Natural killer cell (primary cell): ENCODE results near the gene MFSD11. TPM values are rescaled to one million over a fixed set of nuclear protein-coding genes. Genes with fewer than 3 reads are reported as not detected.

Experiments
- ATAC-seq, 3 donors: fragments of 150-1000 bp in 2 of 3; fragments of 200-7000 bp in 1 of 3; cut with Tn5 transposase; 1 replicate in 1 of 3; 2 replicates in 2 of 3; pipeline ENCODE4 v1.10.0; 2021; ENCODE audit warnings: mild to moderate bottlenecking in 2 of 3, moderate library complexity in 2 of 3
- DNase-seq, 2 donors: peaks; one replicate each; pipeline versions ENCODE4 v3.0.0 to v3.0.0-alpha.2; 2013 to 2021; ENCODE audit warnings: mixed read lengths in 1 of 2
- H3K27ac ChIP-seq: one replicate; pipeline ENCODE4 v1.5.1; 2013; ENCODE audit warnings: mild to moderate bottlenecking, low read length
- H3K27me3 ChIP-seq: one replicate; pipeline ENCODE4 v1.6.1; 2013; ENCODE audit warnings: low read length; ENCODE audit not compliant: control insufficient read depth, insufficient read depth
- H3K36me3 ChIP-seq: one replicate; pipeline ENCODE4 v1.6.1; 2013; ENCODE audit warnings: low read length; ENCODE audit not compliant: control insufficient read depth, insufficient read depth
- H3K4me1 ChIP-seq: one replicate; pipeline ENCODE4 v1.6.1; 2013; ENCODE audit warnings: low read length; ENCODE audit not compliant: control insufficient read depth, insufficient read depth
- H3K4me3 ChIP-seq: one replicate; pipeline ENCODE4 v1.5.1; 2013; ENCODE audit warnings: low read length
- H3K9me3 ChIP-seq: one replicate; pipeline ENCODE4 v1.6.1; 2013; ENCODE audit warnings: low read length; ENCODE audit not compliant: control insufficient read depth, insufficient read depth
- H3K27ac Mint-ChIP-seq, 2 donors: one replicate each; pipeline ENCODE4 v1.8.0; 2022; ENCODE audit warnings: mild to moderate bottlenecking in 2 of 2, mixed read lengths in 2 of 2, moderate library complexity in 1 of 2
- H3K27me3 Mint-ChIP-seq, 2 donors: one replicate each; pipeline ENCODE4 v1.8.0; 2022; ENCODE audit warnings: low read depth in 2 of 2, mixed read lengths in 2 of 2
- H3K36me3 Mint-ChIP-seq: one replicate; pipeline ENCODE4 v1.8.0; 2022; ENCODE audit warnings: mixed read lengths
- H3K4me1 Mint-ChIP-seq, 2 donors: one replicate each; pipeline ENCODE4 v1.8.0; 2022; ENCODE audit warnings: mixed read lengths in 2 of 2
- H3K4me3 Mint-ChIP-seq: one replicate; pipeline ENCODE4 v1.8.0; 2022; ENCODE audit warnings: mild to moderate bottlenecking, moderate library complexity, mixed read lengths
- H3K9me3 Mint-ChIP-seq, 2 donors: one replicate each; pipeline ENCODE4 v1.8.0; 2022; ENCODE audit warnings: mixed read lengths in 2 of 2
- whole genome bisulfite sequencing: methylation state at CpG from one replicate; pipeline ENCODE4 v1.1.7; 2013; ENCODE audit warnings: missing lambda C conversion rate; ENCODE audit not compliant: insufficient coverage; 5-methylcytosine and 5-hydroxymethylcytosine counted together
- intact Hi-C: fragments of 100-400 bp; cut with micrococcal nuclease; formaldehyde crosslinking; loops from one replicate; pipeline ENCODE4 v1.14.2; 2022
- total RNA-seq, 4 donors: library from RNA; stranded (reverse); fragments of 120-200 nt in 1 of 4; gene quantifications; one replicate each; pipeline versions ENCODE4 v1.2.3 to v1.2.4, GENCODE V29; 2013 to 2022
- TF ChIP-seq, protein P1 (sequence below): fragments of 200-600 bp; IDR thresholded peaks from one replicate; pipeline ENCODE4 v1.8.0; 2022; ENCODE audit warnings: antibody characterized with exemption

Gene MFSD11
- total RNA-seq, 3 donors from 2014 or later (not counting 1 experiment from before 2014, with no cell fraction given), result 32.7 to 44.0 (median 33.9) TPM

- intact Hi-C loops, result no loop called here
- ATAC-seq, result no peak
- peaks cover 22% of the 10 kb centered on the region for H3K4me1 ChIP-seq
- H3K27ac Mint-ChIP-seq, result no peak overlapping the region
- TF ChIP-seq, protein P1, sequence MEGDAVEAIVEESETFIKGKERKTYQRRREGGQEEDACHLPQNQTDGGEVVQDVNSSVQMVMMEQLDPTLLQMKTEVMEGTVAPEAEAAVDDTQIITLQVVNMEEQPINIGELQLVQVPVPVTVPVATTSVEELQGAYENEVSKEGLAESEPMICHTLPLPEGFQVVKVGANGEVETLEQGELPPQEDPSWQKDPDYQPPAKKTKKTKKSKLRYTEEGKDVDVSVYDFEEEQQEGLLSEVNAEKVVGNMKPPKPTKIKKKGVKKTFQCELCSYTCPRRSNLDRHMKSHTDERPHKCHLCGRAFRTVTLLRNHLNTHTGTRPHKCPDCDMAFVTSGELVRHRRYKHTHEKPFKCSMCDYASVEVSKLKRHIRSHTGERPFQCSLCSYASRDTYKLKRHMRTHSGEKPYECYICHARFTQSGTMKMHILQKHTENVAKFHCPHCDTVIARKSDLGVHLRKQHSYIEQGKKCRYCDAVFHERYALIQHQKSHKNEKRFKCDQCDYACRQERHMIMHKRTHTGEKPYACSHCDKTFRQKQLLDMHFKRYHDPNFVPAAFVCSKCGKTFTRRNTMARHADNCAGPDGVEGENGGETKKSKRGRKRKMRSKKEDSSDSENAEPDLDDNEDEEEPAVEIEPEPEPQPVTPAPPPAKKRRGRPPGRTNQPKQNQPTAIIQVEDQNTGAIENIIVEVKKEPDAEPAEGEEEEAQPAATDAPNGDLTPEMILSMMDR, result no peak
- no peaks in the 10 kb centered on the region for H3K9me3 Mint-ChIP-seq
- no peak overlapping the region for H3K4me3 Mint-ChIP-seq
- no peak overlapping the region for H3K27ac ChIP-seq
- H3K27me3 ChIP-seq, result no peaks in the 10 kb centered on the region
- no peak for DNase-seq
- no peaks in the 10 kb centered on the region for H3K36me3 ChIP-seq
- peaks cover 0 to 42% of the 10 kb centered on the region in 2 donors for H3K4me1 Mint-ChIP-seq
- 98% methylated on average over 10 of the region's 10 CpGs for WGBS
- H3K9me3 ChIP-seq, result no peaks in the 10 kb centered on the region
- H3K36me3 Mint-ChIP-seq, result no peaks in the 10 kb centered on the region
- H3K4me3 ChIP-seq, result no peak overlapping the region
- H3K27me3 Mint-ChIP-seq, result no peaks in the 10 kb centered on the region
These were observed 34.8 kb upstream of the MFSD11 start for GRCh38 chr17:76702941-76703637.

DNA sequence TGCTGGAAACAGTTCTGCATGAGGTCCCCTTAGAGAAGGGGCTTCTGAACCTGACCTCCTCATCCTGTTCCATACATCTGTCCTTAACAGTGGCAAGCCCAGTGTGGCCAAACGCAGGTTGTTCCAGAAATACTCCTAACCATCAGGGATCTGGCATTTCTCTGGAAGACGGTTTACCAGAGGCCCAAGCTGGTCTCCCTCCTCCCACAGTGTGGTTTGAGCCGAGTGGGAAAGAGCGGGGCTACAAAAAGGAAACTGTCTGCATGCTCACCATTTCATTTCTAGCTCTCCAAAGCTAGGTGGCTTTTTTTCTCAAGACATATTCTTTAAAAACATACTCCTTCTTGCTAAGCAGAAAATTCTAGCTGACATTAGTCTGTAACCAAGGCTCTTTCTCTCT is 33.1 kb upstream of the MFSD11 start:
- no peak for ATAC-seq
- peaks cover 25% of the 10 kb centered on the region for H3K4me1 ChIP-seq
- no peaks in the 10 kb centered on the region for H3K9me3 ChIP-seq
- Mint-ChIP-seq H3K27me3 (no peaks in the 10 kb centered on the region), H3K4me3 (no peak overlapping the region), H3K36me3 (no peaks in the 10 kb centered on the region), H3K27ac (no peak overlapping the region), H3K9me3 (no peaks in the 10 kb centered on the region), H3K4me1 (peaks cover 0 to 50% of the 10 kb centered on the region in 2 donors)
- TF ChIP-seq, protein P1, result no peak
- 53% methylated on average over 4 of the region's 4 CpGs for WGBS
- H3K27me3 ChIP-seq, result no peaks in the 10 kb centered on the region
- H3K4me3 ChIP-seq, result no peak overlapping the region
- H3K27ac ChIP-seq, result no peak overlapping the region
- DNase-seq, result no peak
- H3K36me3 ChIP-seq, result no peaks in the 10 kb centered on the region
- intact Hi-C loops, result no loop called here

DNA sequence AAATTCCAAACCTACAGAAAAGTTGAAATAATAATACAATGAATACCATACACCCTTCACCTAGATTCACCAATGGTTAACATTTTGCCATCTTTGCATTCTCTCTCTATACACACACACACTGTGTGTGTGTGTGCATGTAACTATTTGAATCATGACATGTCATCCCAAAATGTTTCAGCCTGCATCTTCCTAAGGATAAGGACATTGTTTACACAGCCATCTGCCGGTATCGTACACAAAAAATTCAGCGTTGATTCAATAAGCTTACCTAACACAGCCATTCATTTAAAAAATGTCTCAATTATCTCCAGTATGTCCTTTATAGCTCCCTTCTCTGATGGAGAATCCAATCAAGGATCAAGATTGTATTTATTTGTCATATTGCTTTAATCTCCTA is 31.1 kb upstream of the MFSD11 start:
- 97% methylated on average over 3 of the region's 3 CpGs for WGBS
- no peaks in the 10 kb centered on the region for H3K27me3 ChIP-seq
- H3K9me3 ChIP-seq, result no peaks in the 10 kb centered on the region
- Mint-ChIP-seq H3K4me3 (no peak overlapping the region), H3K9me3 (no peaks in the 10 kb centered on the region), H3K4me1 (peaks cover 0 to 41% of the 10 kb centered on the region in 2 donors), H3K27me3 (no peaks in the 10 kb centered on the region), H3K27ac (no peak overlapping the region), H3K36me3 (no peaks in the 10 kb centered on the region)
- intact Hi-C loops, result no loop called here
- no peak for ATAC-seq
- no peak overlapping the region for H3K27ac ChIP-seq
- TF ChIP-seq, protein P1, result no peak
- H3K4me3 ChIP-seq, result no peak overlapping the region
- no peak for DNase-seq
- no peaks in the 10 kb centered on the region for H3K36me3 ChIP-seq
- peaks cover 23% of the 10 kb centered on the region for H3K4me1 ChIP-seq
